NCI-H146 treated with DMSO at 0.1 percent for 48 hours (cell line): ENCODE data around the gene SAMD1.

Experiments used
- DNase-seq: peaks from one replicate; lab custom pipeline; 2025; ENCODE audit not compliant: unreplicated experiment; lab: John Stamatoyannopoulos, UW

The SAMD1 gene

DNA sequence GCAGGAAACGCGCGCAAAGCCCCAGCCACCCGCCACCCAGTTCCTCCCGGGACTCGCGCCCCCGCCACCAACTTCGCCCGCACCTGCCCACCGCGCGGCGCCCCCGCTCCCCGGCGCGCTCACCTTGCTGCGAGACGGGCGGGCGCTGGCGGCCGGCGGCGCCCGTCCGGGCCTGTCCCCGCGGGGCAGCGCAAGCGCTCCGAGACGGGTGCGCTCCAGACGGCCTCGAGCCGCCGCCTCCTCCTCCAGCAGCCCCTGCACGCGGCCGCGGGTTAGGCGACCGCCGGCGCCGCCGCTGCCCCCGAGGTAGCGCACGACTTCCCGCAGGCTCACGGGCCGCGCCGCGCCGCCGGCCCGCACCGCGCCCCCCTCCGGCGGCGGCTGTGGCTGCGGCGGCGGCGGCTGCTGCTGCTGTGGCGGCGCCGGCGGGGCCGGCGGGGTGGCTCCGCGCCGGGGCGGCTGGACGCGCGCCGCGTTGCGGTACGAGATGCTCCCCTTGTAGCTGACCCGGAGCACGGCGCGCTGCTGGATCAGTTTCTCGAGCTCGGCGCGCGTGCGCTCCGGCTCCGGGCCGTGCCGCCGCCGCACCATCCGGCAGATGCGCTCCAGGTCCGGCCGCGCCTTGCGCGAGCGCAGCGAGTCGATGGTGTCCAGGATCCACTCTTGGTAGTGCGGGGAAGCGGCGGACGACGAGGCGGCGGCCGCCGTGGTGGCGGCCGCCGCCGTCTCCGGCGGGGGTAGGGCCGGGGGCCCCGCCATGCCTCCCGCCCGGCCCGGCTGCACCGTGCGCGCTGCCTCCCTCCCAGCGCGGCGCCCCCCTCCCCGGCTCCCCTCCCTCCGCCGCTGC, 666 bp downstream of the SAMD1 start:
- no peak for DNase-seq

- no peak for DNase-seq
These were observed 1.2 kb downstream of the SAMD1 start for GRCh38 chr19:14089412-14089661.

DNA sequence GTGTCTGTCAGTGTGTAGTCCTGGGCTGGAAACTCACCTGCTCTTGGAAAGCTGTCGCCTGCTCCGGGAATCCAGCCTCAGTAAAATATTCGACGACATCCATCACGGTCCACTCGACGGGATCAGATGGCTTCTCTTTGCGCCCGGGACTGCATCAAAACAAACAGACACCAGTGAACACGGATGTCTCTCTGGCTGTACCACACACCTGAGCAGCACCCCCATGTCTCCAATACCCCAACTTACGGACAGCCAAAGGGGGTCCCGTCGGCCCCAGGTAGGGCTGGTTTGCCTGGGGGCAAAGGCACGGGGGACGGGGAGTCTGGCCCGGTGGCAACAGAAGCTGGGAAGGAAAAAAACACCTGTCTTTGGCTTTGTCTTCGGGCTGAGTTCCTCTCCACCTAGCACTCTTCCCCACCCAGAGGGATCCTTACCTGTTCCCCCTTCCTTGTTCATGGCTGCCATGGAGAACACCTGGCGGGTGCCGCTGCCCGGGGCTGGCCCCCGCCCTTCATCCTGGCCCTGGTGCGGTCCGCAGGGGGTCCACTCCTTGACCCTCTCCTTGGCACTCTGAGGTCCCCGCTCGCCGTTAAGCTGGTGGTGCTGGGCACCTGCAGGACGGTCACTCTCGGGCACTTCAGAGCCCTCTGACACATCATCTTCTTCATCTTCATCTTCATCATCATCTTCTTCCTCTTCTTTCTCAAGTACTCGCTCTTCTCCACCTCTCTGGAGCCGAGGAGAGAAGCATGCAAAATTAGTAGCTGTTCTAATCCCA, 1.7 kb downstream of the SAMD1 start:
- DNase-seq: no peak

DNA sequence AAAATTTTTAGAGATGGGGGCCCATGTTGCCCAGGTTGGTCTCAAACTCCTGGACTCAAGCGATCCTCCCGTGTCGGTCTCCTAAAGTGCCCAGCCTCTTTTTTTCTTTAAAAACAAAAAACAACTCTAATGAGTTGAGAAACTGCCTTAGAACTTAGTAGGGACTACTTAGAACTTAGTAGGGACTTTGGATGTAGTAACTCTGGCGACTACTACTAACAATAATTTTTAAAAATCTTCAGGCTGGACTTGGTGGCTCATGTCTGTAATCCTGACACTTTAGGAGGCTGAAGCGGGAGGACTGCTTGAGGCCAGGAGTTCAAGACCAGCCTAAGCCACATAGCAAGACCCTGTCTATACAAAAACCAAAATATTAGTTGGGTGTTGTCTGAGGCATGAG, 4.5 kb downstream of the SAMD1 start:
- DNase-seq: no peak

- no peak for DNase-seq
These were observed 5.1 kb downstream of the SAMD1 start, which contains the start of gene C19orf67 for GRCh38 chr19:14085309-14085995. TSS of gene C19orf67 (minus strand) at chr19:14085783. CDS start at chr19:14085627, 156 bp downstream.

DNA sequence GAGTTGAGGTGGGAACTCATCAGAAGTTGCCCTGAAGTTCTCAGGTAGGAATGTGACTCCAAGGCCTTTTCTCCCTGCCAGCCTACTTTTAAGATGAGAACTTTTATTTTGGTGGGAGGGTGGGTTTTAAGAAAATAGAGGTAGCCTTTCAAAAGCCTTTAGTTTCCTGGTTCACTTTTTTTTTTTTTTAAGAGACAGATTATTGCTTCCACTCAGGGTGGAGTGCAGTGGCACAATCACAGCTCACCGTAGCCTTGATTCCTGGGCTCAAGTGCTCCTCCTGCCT, 7.9 kb downstream of the SAMD1 start:
- no peak for DNase-seq

DNA sequence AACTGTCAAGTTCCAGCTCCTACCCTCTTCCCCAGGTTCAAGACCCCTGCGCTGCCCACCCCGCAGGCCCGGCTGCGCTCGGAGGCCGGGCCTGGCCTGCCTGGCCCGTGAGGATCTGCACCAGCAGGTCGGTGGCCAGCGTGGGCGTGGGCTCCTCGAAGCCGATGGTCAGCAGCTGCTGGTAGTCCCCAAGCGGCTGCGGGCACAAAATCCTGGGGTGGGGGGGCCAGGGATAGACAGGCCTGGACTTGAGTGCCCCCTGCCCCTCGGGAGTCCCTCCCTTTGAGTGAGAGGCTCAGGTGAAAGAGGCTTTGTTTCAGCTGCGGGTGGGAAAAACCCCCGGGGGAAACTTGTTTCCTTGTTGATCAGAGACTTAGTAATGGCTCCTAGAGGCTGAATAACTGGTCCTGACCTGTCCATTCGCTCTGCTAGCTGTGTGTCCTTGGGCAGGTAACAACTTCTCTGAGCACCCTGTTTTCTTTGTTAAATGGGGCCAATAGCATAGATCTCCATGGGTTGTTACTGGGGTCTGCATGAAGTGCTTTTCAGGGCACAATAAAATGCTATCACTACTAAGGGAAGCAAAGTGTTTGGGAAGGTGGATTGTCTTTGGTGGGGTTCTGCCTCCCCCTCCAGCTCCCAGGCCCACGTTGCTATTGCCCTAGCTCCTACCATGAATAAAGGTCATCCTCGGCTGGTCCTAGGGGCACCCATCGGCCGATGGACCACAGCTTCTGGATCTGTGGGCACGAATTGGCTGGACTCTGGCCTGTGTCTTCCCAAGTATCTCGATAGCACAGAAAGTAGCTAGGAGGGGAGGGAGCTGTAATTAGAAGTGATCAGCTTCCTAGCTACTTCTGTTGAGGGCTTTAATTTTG, 8.5 kb downstream of the SAMD1 start:
- DNase-seq: peak; percentile 30

GRCh38 chr19:14080887-14081796, 9.4 kb downstream of the SAMD1 start:
- peak; percentile 99 for DNase-seq

DNA sequence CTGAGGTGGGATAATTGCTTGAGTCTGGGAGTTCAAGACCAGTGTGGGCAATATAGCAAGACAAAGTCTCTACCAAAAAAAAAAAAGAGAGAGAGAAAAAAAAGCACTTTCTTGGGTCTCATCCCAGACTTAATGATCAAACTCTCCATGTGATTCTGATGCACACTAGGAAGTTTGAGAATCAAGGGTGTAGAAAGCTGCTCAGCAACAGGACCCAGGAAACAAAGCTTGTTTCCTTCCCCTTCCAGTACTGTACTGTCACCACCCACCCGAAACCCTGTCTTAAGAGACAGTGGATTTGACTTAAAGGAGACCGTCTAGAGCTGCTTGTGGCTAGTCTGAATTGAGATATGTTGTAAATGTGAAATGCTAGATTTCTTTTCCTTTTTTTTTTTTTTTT, 12.1 kb downstream of the SAMD1 start:
- DNase-seq: no peak

DNA sequence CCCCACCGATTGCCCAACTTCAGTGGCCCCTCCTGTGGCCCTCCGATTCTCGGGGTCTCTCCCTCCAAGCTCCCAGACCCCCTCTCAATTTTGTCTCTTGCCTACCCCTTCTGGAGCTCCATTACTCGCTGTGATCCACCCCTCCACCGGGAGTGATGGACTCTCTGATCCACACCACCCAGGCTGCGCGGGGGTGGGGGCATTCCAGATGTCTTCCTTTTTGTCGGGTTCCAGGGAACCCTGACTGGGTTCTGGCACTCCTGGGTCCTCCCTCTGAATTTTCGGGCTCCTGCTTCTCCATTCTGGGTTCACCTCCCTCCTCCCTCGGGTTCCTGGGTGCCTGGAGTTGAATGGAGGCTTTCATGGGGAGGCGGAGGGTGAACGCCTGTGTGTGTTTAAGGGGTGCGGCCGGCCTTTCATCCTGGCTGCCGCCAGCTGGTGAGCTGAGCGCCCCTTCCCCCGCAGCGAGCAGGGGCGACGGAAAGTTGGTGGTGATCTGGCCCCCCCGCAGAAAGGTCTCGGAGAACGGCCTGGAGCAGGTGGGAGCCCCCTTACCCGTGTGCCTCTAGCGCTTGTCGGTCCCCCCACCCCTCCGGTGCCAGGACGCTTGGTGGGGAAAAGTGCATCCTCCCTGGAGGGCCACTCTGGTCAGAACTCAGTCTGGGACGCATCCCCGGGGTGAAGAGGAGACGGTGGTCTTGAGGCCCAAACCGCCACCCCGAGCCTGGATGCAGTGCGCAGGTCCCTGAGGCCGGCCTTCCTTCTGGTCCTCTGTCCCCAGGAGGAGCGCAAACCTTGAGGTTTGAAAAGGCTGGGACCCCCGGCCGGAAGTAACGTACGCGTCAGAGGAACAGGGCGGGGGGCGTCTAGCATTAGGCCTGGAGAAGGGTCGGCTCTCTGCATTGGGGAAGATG, 16.4 kb downstream of the SAMD1 start:
- no peak for DNase-seq

GRCh38 chr19:14073261-14073924, 17.2 kb downstream of the SAMD1 start:
- peak; percentile 64 for DNase-seq

- DNase-seq: peak; percentile 75
These were observed 17.9 kb downstream of the SAMD1 start, which contains the start of gene MISP3 for GRCh38 chr19:14072535-14073260. TSS of gene MISP3 (plus strand) at chr19:14072786. CDS start at chr19:14073310, 524 bp downstream.

DNA sequence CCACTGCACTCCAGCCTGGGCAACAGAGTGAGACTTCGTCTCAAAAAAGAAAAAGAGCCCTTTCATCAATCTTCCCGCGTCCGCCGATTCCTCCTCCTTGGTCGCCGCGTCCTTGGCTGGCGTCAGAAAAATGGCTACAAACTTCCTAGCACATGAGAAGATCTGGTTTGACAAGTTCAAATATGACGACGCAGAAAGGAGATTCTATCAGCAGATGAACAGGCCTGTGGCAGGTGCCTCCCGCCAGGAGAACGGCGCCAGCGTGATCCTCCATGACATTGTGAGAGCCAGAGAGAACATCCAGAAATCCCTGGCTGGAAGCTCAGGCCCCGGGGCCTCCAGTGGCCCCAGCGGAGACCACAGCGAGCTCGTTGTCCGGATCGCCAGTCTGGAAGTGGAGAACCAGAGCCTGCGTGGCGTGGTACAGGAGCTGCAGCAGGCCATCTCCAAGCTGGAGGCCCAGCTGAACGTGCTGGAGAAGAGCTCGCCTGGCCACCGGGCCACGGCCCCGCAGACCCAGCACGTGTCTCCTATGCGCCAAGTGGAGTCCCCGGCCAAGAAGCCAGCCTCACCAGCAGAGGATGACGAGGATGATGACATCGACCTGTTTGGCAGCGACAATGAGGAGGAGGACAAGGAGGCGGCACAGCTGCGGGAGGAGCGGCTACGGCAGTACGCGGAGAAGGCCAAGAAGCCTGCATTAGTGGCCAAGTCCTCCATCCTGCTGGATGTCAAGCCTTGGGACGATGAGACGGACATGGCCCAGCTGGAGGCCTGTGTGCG, 20.1 kb downstream of the SAMD1 start:
- DNase-seq: no peak

- DNase-seq: no peak
These were observed 24.4 kb downstream of the SAMD1 start for GRCh38 chr19:14066134-14066533.

- no peak for DNase-seq
These were observed 27.4 kb downstream of the SAMD1 start for GRCh38 chr19:14063105-14063504.

DNA sequence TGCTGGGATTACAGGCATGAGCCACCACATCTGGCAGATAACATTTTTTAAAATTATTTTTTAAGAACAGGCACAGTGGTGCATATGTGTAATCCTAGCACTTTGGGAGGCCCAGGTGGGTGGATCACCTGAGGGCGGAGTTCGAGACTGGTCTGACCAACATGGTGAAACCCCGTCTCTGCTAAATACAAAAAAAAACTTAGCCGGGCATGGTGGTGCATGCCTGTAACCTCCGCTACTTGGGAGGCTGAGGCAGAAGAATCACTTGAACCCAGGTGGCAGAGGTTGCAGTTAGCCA, 28.0 kb downstream of the SAMD1 start:
- DNase-seq: no peak
